ENCODE measurements around the gene ANXA2R. TPM values are rescaled to one million over a fixed set of nuclear protein-coding genes. Genes with fewer than 3 reads are reported as not detected.
A peak's percentile ranks its signal among the peaks of the same experiment; 100 is the strongest.
"Not testable (repeated sequence)": the region's sequence is repeated elsewhere in the genome, so short reads cannot be mapped to it uniquely, and the experiment has no call there.

ANXA2R gene
- polyA plus RNA-seq, result 42.9 TPM

GRCh38 chr5:43040287-43041098 lies at the start of gene ANXA2R:
TSS of gene ANXA2R (minus strand) at chr5:43040319. CDS start at chr5:43040046, 273 bp downstream.
- H3K27ac Mint-ChIP-seq, result peak within 1 kb of the TSS; percentile 94 to 100 (median 100)

DNA sequence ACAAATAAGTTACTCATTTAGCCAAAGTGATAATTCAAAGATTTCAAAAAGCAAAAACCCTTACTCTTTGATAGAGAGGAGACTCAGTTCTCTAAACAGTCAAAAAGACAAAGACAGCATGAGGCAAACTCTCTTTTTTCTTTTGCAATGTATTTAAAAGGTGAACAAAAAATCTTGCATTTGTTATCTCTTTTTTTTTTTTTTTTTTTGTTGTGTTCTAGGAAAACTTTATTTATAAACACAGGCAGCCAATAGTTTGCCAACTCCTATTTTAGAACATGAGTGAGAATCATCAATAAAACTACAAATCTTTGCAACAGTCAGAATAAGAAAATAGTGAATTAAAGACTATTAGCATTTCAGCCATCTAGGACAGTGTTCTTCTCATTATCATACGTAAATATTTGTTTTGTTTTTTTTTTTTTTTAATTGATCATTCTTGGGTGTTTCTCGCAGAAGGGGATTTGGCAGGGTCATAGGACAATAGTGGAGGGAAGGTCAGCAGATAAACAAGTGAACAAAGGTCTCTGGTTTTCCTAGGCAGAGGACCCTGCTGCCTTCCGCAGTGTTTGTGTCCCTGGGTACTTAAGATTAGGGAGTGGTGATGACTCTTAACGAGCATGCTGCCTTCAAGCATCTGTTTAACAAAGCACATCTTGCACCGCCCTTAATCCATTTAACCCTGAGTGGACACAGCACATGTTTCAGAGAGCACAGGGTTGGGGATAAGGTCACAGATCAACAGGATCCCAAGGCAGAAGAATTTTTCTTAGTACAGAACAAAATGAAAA lies 46.2 kb upstream of the ANXA2R start:
- H3K27me3 Mint-ChIP-seq, H3K36me3 Mint-ChIP-seq, H3K27ac Mint-ChIP-seq, H3K4me1 Mint-ChIP-seq, H3K4me3 Mint-ChIP-seq, H3K9me3 Mint-ChIP-seq: not testable (repeated sequence)

More at GRCh38 chr5:43040287-43041098, at the start of gene ANXA2R:
- Mint-ChIP-seq H3K4me3 (peak within 1 kb of the TSS; percentile 94 to 99 (median 98)), H3K9me3 (no peaks in the 10 kb centered on the region), H3K4me1 (peaks cover 14 to 24% (median 23%) of the 10 kb centered on the region in 3 donors), H3K27me3 (no peaks in the 10 kb centered on the region), H3K36me3 (no peaks in the 10 kb centered on the region)

GRCh38 chr5:43085453-43085852 lies 45.3 kb upstream of the ANXA2R start:
- Mint-ChIP-seq H3K4me1 (no peaks in the 10 kb centered on the region), H3K27me3 (no peaks in the 10 kb centered on the region), H3K4me3 (no peak overlapping the region), H3K27ac (no peak overlapping the region), H3K36me3 (peaks cover 2% of the 10 kb centered on the region), H3K9me3 (no peaks in the 10 kb centered on the region)

DNA sequence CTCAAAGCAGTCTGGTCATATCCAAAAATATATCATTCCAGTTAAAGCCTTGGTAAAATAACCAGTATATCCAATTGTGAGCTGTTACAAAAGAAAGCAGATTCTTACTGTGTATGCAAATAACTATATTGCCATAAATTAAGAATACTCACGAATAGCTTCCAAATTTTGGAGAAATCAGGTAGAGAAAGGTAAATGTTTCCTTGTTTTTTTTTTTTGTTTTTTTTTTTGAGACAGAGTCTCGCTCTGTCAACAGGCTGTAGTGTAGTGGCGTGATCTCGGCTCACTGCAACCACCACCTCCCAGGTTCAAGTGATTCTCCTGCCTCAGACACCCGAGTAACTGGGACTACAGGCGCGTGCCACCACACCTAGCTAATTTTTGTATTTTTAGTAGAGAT lies 44.3 kb upstream of the ANXA2R start:
- H3K27ac Mint-ChIP-seq, H3K9me3 Mint-ChIP-seq, H3K27me3 Mint-ChIP-seq, H3K4me1 Mint-ChIP-seq, H3K36me3 Mint-ChIP-seq, H3K4me3 Mint-ChIP-seq: not testable (repeated sequence)

DNA sequence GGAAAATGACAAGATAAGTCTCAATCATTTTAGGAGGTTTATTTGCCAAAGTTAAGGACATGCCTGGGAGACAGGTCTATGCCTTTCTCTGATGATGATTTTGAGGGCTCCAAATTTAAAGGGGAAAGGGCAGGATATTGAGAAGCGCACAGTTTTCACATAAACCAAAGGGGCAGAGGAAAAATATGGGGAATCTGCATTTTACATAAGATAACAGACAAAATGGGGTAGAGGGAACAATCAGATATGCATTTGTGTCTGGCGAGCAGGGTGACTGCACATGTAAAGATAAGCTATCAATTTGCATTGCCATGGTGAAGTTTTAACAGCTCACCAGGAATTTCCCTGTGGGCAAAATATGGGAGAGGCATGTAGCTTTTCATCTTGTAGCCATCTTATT lies 41.2 kb upstream of the ANXA2R start:
- not testable (repeated sequence) for H3K27me3 Mint-ChIP-seq, H3K9me3 Mint-ChIP-seq, H3K36me3 Mint-ChIP-seq, H3K4me3 Mint-ChIP-seq, H3K4me1 Mint-ChIP-seq, H3K27ac Mint-ChIP-seq

GRCh38 chr5:43078956-43079355 lies 38.8 kb upstream of the ANXA2R start:
- Mint-ChIP-seq H3K27ac (no peak overlapping the region), H3K4me3 (no peak overlapping the region), H3K9me3 (no peaks in the 10 kb centered on the region), H3K36me3 (peaks cover under 1% of the 10 kb centered on the region), H3K27me3 (no peaks in the 10 kb centered on the region), H3K4me1 (peaks cover 7 to 10% (median 8%) of the 10 kb centered on the region in 3 donors)

GRCh38 chr5:43077446-43078191 lies 37.5 kb upstream of the ANXA2R start:
- not testable (repeated sequence) for H3K4me3 Mint-ChIP-seq, H3K9me3 Mint-ChIP-seq, H3K36me3 Mint-ChIP-seq, H3K27me3 Mint-ChIP-seq
- Mint-ChIP-seq H3K4me1 (peaks cover 11 to 14% (median 11%) of the 10 kb centered on the region in 3 donors), H3K27ac (peak overlapping the region in 1 of 3 donors; percentile 1)

GRCh38 chr5:43075319-43076293 lies 35.5 kb upstream of the ANXA2R start:
- H3K4me3 Mint-ChIP-seq, result no peak overlapping the region
- H3K36me3 Mint-ChIP-seq, result peaks cover 9% of the 10 kb centered on the region
- H3K9me3 Mint-ChIP-seq, result no peaks in the 10 kb centered on the region
- H3K27me3 Mint-ChIP-seq, result no peaks in the 10 kb centered on the region
- peaks cover 14 to 16% (median 15%) of the 10 kb centered on the region in 3 donors for H3K4me1 Mint-ChIP-seq
- no peak overlapping the region for H3K27ac Mint-ChIP-seq

- H3K27me3 Mint-ChIP-seq, result no peaks in the 10 kb centered on the region
- H3K4me1 Mint-ChIP-seq, result peaks cover 15 to 17% (median 16%) of the 10 kb centered on the region in 3 donors
- peak overlapping the region in 1 of 3 donors; percentile 69 for H3K27ac Mint-ChIP-seq
- H3K9me3 Mint-ChIP-seq, result no peaks in the 10 kb centered on the region
- H3K36me3 Mint-ChIP-seq, result peaks cover 9% of the 10 kb centered on the region
- no peak overlapping the region for H3K4me3 Mint-ChIP-seq
Observed at GRCh38 chr5:43074987-43075318, 34.8 kb upstream of the ANXA2R start.

GRCh38 chr5:43073597-43074546 lies 33.8 kb upstream of the ANXA2R start:
- peaks cover 19 to 21% (median 20%) of the 10 kb centered on the region in 3 donors for H3K4me1 Mint-ChIP-seq
- peak overlapping the region in 2 of 4 donors; percentile 24 to 67 for H3K4me3 Mint-ChIP-seq
- peaks cover 9% of the 10 kb centered on the region for H3K36me3 Mint-ChIP-seq
- no peaks in the 10 kb centered on the region for H3K9me3 Mint-ChIP-seq
- no peaks in the 10 kb centered on the region for H3K27me3 Mint-ChIP-seq
- peak overlapping the region in 1 of 3 donors; percentile 69 for H3K27ac Mint-ChIP-seq

DNA sequence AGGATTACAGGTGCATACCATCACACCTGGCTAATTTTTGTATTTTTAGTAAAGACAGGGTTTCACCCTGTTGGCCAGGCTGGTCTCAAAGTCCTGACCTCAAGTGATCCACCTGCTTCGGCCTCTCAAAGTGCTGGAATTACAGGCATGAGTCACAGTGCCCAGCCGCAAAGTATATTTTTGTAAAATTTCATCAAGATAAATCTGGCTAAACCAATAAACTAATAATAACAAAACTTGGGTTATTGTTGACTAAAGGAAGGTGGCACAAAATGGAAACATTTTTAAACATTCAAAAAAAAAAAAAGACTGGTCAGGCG lies 29.2 kb upstream of the ANXA2R start:
- not testable (repeated sequence) for H3K9me3 Mint-ChIP-seq, H3K27ac Mint-ChIP-seq, H3K27me3 Mint-ChIP-seq
- peak overlapping the region in 3 of 4 donors; percentile 49 to 88 (median 81) for H3K4me3 Mint-ChIP-seq
- H3K4me1 Mint-ChIP-seq, result peaks cover 32 to 35% (median 33%) of the 10 kb centered on the region in 3 donors
- peaks cover 12% of the 10 kb centered on the region for H3K36me3 Mint-ChIP-seq

- peak overlapping the region; percentile 88 to 99 (median 98) for H3K4me3 Mint-ChIP-seq
- peaks cover 9% of the 10 kb centered on the region for H3K36me3 Mint-ChIP-seq
- no peaks in the 10 kb centered on the region for H3K27me3 Mint-ChIP-seq
- peak overlapping the region; percentile 91 to 100 (median 100) for H3K27ac Mint-ChIP-seq
- peaks cover 28 to 33% (median 29%) of the 10 kb centered on the region in 3 donors for H3K4me1 Mint-ChIP-seq
- no peaks in the 10 kb centered on the region for H3K9me3 Mint-ChIP-seq
Observed at GRCh38 chr5:43068037-43068436, 27.9 kb upstream of the ANXA2R start.
